NCI-H69 (cell line): ENCODE results near the gene ZRANB3.
A peak's percentile ranks its signal among the peaks of the same experiment; 100 is the strongest.

Experiments used
- DNase-seq: peaks from one replicate; lab custom pipeline; 2025; lab: John Stamatoyannopoulos, UW

Gene ZRANB3

GRCh38 chr2:135246711-135247270, 284.2 kb downstream of the ZRANB3 start:
- no peak for DNase-seq

GRCh38 chr2:135245071-135245470, 285.9 kb downstream of the ZRANB3 start:
- DNase-seq: peak; percentile 87

GRCh38 chr2:135238651-135239050, 292.4 kb downstream of the ZRANB3 start:
- DNase-seq: no peak

GRCh38 chr2:135230150-135230549, 300.9 kb downstream of the ZRANB3 start:
- DNase-seq: no peak

- no peak for DNase-seq
Measured at GRCh38 chr2:135227386-135227785, 303.6 kb downstream of the ZRANB3 start.

GRCh38 chr2:135226961-135227360, 304.1 kb downstream of the ZRANB3 start:
- DNase-seq: no peak

- DNase-seq: no peak
Measured at GRCh38 chr2:135225781-135226180, 305.2 kb downstream of the ZRANB3 start.

- no peak for DNase-seq
Measured at GRCh38 chr2:135219226-135219625, 311.8 kb downstream of the ZRANB3 start.

- no peak for DNase-seq
Measured at GRCh38 chr2:135218426-135218825, 312.6 kb downstream of the ZRANB3 start.

- DNase-seq: no peak
Measured at GRCh38 chr2:135212757-135213156, 318.3 kb downstream of the ZRANB3 start.

- DNase-seq: peak; percentile 52
Measured at GRCh38 chr2:135208016-135208415, 323.0 kb downstream of the ZRANB3 start.

GRCh38 chr2:135203944-135204343, 327.1 kb downstream of the ZRANB3 start:
- no peak for DNase-seq

GRCh38 chr2:135202751-135203150, 328.3 kb downstream of the ZRANB3 start:
- peak; percentile 4 for DNase-seq

- DNase-seq: no peak
Measured at GRCh38 chr2:135198481-135198880, 332.5 kb downstream of the ZRANB3 start.

- DNase-seq: no peak
Measured at GRCh38 chr2:135190799-135191198, 340.2 kb downstream of the ZRANB3 start.

GRCh38 chr2:135189148-135189547, 341.9 kb downstream of the ZRANB3 start:
- DNase-seq: no peak

GRCh38 chr2:135187270-135187669, 343.7 kb downstream of the ZRANB3 start:
- DNase-seq: no peak

- no peak for DNase-seq
Measured at GRCh38 chr2:135186054-135186453, 345.0 kb downstream of the ZRANB3 start.

GRCh38 chr2:135183822-135184221, 347.2 kb downstream of the ZRANB3 start:
- no peak for DNase-seq

- DNase-seq: no peak
Measured at GRCh38 chr2:135182601-135183000, 348.4 kb downstream of the ZRANB3 start.

- DNase-seq: no peak
Measured at GRCh38 chr2:135182190-135182589, 348.8 kb downstream of the ZRANB3 start.

GRCh38 chr2:135179689-135180088, 351.3 kb downstream of the ZRANB3 start:
- no peak for DNase-seq

- peak; percentile 95 for DNase-seq
Measured at GRCh38 chr2:135175177-135175576, 355.8 kb downstream of the ZRANB3 start.

- no peak for DNase-seq
Measured at GRCh38 chr2:135174810-135175093, 356.3 kb downstream of the ZRANB3 start.
